NCI-H748 (cell line): ENCODE measurements around the gene CCDC185.
A peak's percentile ranks its signal among the peaks of the same experiment; 100 is the strongest.

Experiments
- DNase-seq: peaks from one replicate; lab custom pipeline; 2025; ENCODE audit not compliant: unreplicated experiment; lab: John Stamatoyannopoulos, UW

Gene CCDC185

DNA sequence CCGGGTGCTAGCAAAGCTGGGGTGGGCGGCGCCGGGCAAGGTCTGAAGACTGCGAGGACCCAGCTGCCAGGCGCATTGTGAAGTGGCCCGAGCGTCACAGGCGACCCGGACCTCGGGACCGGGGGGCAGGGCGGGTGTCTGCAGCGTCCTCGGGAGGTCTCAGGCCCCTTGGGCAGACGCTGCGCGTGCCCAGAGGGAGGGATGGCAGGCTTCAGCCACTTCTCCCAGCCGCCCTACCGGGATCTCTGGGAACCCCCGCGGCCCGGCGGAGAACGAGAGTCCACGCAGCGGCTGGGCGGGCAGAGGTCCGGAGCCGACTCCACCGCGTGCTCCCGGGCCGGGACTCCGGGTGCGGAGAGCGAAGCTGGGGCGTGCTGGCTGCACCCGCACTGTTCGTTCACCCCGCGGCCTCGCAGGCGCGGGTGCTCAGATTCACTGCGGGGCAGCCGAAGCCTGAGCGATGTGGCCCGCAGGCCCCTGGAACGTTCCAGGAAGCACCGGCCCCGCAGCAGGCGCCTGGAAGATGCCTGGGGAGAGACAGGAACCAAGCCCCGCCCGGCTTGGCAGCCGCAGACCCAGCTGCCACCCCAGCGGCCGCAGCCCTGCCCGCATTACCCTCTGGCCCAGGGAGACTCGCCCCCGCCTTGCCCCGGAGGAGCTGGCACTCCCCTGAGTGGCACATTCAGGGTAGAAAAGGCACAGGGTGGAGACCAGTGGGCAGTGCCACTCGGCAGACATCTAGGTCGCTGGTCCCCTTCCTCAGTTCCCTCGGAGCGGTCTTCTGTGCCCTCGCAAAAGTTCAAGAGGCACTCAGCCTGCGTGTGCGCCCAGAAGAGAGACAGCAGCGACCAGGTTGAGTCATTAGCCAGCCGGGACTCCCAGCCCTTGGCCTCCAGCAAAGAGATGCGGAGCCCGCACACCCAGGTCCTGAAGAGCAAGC lies at the start of gene CCDC185:
Gene CCDC185 (plus strand): TSS at position 141 of the 940 bp plus-strand sequence. CDS start 61 bp downstream, at position 202.
- DNase-seq: no peak

DNA sequence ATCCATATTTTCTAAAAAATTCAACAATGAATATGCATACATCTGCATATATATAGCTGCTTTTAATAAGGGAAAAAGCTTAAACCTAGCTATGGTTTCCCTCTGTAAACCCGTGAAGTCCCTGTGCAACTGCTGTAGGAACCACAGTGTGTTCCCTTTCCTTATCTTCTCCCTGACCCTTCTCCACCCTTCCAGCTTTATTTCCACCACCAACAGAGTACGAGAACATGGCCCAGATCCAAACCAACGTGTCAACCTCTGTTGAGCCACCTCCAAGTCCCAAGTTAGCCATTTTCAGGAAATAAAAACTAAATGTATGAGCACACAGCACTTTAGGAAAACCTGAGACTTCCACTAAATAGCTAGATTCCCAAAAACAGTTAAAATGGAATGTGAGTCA lies 49.5 kb upstream of the CCDC185 start:
- DNase-seq: no peak

GRCh38 chr1:223344491-223344890 lies 48.7 kb upstream of the CCDC185 start:
- no peak for DNase-seq

DNA sequence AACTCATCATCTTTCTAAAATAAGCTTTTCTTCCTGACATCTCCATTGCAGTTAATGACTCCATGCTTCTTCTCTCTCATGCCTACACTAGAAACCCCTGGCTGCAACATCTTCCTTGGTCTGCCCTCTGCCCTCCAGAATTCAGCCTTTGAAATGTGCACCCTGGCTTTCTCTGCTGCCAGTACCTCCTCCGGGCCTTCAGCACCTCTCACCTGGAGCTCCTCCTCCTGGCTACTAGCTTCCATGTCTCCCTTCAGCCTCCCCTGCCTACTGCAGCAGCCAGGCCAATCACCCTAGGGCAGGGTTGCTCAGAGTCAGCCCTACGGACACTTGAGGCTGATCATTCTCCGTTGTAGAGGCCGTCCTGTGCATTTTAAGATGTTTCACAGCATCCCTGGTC lies 47.5 kb upstream of the CCDC185 start:
- DNase-seq: no peak

DNA sequence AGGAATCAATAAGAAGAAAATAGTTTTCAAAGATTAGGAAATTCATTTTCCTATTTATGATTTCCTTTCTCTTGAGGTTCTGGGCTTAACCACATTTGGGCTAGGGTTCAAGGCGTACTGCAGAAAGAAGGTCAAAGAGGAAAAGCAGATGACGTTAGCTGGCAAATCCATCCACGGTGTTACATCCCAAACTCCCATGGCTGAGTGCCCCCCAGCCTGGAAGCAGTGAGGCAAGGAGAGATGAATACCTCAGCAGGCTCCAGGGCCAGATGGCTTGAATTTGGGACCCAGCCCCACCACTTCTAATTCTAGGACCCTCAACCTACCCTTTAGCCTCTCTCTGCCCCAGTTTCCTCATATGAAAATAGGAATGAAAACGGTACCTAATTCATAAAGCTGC lies 46.9 kb upstream of the CCDC185 start:
- no peak for DNase-seq

DNA sequence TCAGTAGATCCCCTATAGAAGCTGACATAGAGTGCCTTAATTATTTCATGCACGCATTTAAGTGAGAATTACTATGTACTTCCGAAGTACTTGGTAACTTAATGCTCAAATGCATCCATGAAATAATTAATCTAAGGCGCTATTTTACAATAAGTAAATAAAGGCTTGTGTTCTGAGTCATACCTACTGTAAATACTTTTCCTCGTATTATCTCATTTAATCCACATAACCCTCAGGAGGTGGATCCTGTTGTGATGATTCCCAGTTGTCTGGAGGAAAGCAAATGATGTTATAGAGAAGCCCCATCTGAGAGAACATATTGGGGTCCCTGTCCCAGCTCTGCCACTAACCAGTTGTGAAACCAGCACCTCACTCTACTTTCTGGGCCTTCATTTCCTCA lies 45.6 kb upstream of the CCDC185 start:
- DNase-seq: no peak

GRCh38 chr1:223348439-223348838 lies 44.8 kb upstream of the CCDC185 start:
- no peak for DNase-seq

- no peak for DNase-seq
Observed at GRCh38 chr1:223349241-223349640, 44.0 kb upstream of the CCDC185 start.

DNA sequence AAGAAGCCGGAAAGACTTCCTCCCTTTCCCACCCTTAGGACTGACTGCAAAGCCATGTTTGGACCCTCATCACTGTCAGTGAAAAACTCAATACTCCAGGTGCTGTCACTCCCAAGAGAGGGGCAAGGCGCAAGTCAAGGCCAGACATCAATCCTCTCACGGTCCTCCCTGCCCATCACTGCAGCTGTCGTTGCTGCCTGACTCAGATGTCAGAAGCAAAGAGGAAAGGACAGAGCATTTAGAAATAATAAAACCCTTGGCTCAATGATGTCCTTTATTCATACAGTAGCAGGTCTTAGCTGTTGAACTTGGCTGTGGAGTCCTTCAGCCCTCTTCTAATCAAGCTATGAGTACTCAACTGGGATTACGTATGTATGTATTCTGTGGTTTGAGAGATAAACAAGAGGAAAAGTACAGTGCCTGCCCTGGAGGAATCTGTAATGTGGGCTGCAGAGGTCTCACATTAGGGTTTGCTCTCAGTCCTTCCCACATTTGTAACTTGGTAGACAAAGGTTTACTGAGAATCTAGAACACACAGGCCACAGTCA lies 42.8 kb upstream of the CCDC185 start:
- DNase-seq: no peak

DNA sequence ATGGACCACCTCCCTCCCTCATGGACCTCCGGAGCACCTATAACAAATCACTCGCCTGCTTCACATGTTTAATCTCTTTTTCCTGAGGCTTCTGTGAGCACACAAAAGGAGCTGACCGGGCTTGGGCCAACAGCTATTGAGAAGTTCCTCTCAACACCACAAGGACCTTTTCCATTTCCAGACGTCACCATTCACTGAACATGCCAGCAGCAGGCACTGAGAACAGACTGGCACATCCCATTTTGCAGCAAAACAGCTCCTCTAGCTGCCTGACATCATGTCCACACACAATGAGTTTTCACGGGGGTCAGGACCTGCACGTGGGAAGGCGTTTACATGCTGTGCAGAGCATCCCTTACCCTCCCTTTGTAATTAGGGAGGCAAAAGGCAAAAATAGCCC lies 40.3 kb upstream of the CCDC185 start:
- DNase-seq: no peak

DNA sequence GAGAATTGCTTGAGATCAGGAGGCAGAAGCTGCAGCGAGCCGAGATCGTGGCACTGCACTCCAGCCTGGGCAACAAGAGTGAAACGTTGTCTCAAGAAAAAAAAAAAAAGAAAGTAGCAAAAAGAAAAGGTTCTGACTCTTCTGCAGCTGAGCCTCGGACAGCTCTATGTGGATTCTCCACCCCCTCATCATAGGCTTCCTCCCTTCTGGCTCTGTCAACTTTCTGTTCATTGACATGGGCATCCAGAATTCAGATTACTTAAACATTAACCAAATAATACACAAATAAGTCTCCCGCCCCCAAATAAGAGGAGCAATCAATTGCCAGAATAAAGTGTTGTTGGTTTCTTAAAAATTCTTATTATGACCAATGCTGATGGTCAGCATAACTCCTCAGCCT lies 39.3 kb upstream of the CCDC185 start:
- no peak for DNase-seq

- no peak for DNase-seq
Observed at GRCh38 chr1:223355699-223356098, 37.5 kb upstream of the CCDC185 start.

GRCh38 chr1:223358826-223359225 lies 34.4 kb upstream of the CCDC185 start:
- DNase-seq: no peak

DNA sequence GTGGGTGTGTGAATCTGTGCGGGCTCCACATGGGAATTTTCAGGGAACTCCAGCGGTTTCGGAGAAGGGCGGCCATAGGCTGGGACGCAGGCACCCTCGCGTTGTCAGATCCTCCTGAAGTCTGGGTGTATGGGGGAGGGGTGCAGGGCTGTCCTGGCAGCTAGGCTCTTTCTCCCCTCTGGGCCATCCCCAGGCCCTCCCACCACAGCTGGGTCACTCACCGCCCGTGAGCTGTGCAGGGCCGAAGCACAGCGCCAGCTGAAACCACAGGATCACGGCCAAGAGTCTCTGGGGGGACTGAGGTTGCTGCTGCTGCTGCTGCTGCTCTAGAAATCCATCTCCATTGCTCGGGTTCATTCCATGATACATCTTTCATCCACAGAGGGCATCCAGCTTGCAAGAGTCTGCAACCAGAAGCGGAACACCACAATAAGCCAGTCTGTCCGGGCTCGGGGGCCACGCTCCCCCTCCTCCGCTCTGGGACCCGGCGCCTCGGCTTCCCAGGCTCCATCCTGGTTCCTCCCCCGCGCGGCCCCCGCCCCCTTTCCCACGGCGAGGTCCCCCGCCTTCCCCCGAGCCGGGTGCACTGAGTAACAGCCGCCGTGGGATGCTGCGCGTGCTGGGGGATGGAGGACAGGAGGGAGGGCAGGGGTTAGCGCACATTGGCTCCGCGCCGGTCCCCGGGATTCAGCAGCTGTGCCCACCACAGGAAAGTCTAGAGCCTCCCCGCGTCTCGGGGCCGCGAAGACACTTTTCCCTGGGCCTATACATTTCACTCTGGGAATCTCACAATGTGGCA lies 30.0 kb upstream of the CCDC185 start:
- DNase-seq: peak; percentile 64

- peak; percentile 90 for DNase-seq
Observed at GRCh38 chr1:223363856-223364684, 29.1 kb upstream of the CCDC185 start, which contains the start of gene SUSD4. Gene SUSD4 (minus strand): TSS chr1:223364176. CDS start chr1:223363425, 751 bp downstream.

DNA sequence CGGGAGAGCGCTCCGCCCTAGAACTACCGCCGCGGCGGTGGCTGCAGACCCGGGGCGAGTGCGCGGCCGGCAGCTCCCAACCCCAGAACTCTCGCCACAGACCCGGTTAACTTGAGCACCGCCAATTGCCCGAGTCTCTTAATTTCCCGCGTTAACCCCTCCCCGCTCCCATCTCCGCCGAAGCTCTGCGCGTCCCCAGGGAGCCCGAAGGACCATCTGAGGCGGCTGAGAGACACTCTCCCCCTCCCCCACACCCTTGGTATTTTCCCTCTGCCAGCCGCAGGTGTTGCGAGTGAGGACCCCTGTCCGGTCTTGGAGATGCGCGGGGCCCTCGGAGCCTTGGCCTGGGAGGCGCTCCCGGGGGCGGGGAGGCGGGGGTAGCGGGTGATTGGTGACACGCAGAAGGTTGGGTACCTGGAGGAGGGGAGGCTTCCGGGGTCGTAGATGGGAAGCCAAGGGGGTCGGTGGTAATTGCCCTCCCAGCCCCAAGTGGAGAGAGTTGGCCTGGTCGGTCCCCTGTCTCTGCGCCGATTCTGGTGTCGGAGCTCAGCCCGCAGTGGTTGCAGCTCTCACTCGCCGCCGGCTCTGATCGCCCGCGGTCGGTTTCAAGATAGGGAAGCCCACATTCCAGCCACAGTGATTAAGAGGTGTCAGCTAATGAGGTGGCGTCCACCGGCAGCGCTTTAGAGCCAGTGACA lies 28.4 kb upstream of the CCDC185 start:
- DNase-seq: peak; percentile 53

DNA sequence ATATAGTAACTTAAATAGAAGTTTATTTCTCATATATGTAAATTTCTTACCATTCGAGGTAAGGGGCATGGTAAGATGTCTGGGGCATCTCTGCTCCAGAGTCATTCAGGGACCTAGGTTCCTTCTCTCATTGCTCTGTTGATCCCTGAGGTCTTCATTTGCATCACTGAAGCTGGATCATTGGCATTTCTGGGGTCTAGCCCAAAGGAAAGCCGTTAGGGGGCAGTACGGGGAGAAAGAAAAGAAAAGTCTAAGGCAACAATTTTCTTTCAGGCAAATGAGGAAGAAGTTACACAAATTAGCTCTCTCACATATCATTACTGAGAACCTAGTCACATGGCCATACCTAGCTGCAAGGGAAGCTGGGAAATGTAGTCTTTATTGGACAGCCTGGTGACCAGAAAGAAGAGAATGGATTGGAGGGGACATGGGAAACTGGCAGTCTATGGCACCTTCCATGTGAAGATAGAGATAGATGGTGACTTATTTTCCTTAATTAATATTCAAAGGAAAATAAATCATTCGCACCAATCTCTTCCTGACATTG lies 19.1 kb upstream of the CCDC185 start:
- DNase-seq: no peak

DNA sequence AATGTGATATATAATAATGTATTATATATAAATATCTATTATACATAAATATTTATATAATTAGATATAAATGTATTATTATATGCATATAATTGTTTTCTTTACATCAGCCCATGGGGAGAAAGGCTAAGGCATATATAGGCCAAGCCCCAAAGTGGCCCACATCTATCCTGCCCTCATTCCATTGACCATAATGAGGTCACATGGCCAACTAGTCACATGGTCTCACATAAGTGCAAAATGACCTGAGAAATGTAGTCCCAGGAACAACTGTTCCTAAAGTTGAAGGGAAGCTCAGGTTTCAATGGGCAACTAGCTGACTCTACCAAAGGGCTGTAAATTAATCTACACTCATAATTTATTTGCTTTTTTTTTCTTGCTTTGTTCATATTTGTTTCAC lies 14.5 kb upstream of the CCDC185 start:
- peak; percentile 7 for DNase-seq

DNA sequence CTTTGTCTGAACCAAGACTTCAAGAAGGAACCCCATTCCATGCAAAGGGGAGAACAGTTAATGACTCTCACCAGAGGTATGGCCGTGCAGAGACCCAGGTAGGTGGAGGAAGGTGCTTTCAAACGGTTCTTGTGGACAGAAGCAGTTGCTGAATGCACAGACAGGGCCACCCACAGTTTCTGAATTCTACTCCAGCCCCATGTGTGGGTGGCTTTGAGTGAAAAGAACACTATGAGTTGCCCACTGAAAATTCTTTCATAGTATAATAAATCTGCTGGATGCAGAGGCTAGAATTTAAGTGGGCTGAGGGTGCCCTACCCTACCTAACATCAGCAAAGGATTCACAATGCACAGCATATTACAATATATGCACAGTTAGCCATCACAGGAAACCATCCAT lies 7.2 kb upstream of the CCDC185 start:
- DNase-seq: no peak

GRCh38 chr1:223390618-223391017 lies 2.6 kb upstream of the CCDC185 start:
- no peak for DNase-seq
